Small intestine (tissue), 7 donors: ENCODE measurements around the gene MTCL1. TPM values are rescaled to one million over a fixed set of nuclear protein-coding genes. Genes with fewer than 3 reads are reported as not detected.

Source experiments
- DNase-seq, 2 donors: peaks; one replicate each; pipeline versions ENCODE4 v3.0.0 to v3.0.0-alpha.2; 2013
- FAIRE-seq: peaks from 2 replicates; lab custom pipeline; 2012; peaks lifted over from hg19 to GRCh38; lab: Jason Lieb, UNC
- H3K27ac ChIP-seq, 3 donors: one replicate each; pipeline ENCODE4 v1.5.1; 2013; ENCODE audit warnings: low read length in 2 of 3, mild to moderate bottlenecking in 2 of 3, control low read depth in 1 of 3, inconsistent platforms in 1 of 3, low read depth in 1 of 3, moderate library complexity in 1 of 3
- H3K27me3 ChIP-seq, 3 donors: one replicate each; pipeline ENCODE4 v1.6.1; 2013; ENCODE audit warnings: low read length in 3 of 3, inconsistent platforms in 1 of 3; ENCODE audit not compliant: control insufficient read depth in 3 of 3, insufficient read depth in 3 of 3
- H3K36me3 ChIP-seq, 3 donors: one replicate each; pipeline ENCODE4 v1.6.1; 2013; ENCODE audit warnings: low read length in 3 of 3, inconsistent platforms in 1 of 3, low read depth in 1 of 3, mild to moderate bottlenecking in 1 of 3, moderate library complexity in 1 of 3; ENCODE audit not compliant: control insufficient read depth in 3 of 3, insufficient read depth in 2 of 3
- H3K4me1 ChIP-seq, 3 donors: one replicate each; pipeline ENCODE4 v1.6.1; 2013; ENCODE audit warnings: low read length in 2 of 3, inconsistent platforms in 1 of 3, low read depth in 1 of 3, mild to moderate bottlenecking in 1 of 3, moderate library complexity in 1 of 3; ENCODE audit not compliant: control insufficient read depth in 3 of 3, insufficient read depth in 2 of 3
- H3K4me3 ChIP-seq, 3 donors: one replicate each; pipeline ENCODE4 v1.5.1; 2013; ENCODE audit warnings: low read length in 3 of 3, control low read depth in 1 of 3, inconsistent platforms in 1 of 3, low read depth in 1 of 3, mild to moderate bottlenecking in 1 of 3, moderate library complexity in 1 of 3
- H3K9me3 ChIP-seq, 2 donors: one replicate each; pipeline ENCODE4 v1.6.1; 2013; ENCODE audit warnings: low read depth in 1 of 2, low read length in 1 of 2; ENCODE audit not compliant: control insufficient read depth in 2 of 2, insufficient read depth in 1 of 2
- WGBS, 3 donors: extraction: QIAGEN DNeasy Blood & Tissue Kit; methylation state at CpG; one replicate each; pipeline ENCODE4 v1.1.7; 2013; 5-methylcytosine and 5-hydroxymethylcytosine counted together
- polyA plus RNA-seq, 4 donors: library from polyadenylated mRNA; stranded (reverse) in 3 of 4; unstranded in 1 of 4; fragments of 200-250 nt in 3 of 4; fragments of 120-200 nt in 1 of 4; gene quantifications; one replicate each; pipeline versions ENCODE4 v1.2.1 to v1.2.3, GENCODE V29; 2013
- donor health status: healthy with polysubstance abuse.
- donor health status: control.
- donor health status: control.
- donor health status: Bipolar disorder and iron deficiency.
- donor health status: healthy.

Gene MTCL1
- polyA plus RNA-seq, 4 donors = 2.5 to 12.4 (median 6.0) TPM

DNA sequence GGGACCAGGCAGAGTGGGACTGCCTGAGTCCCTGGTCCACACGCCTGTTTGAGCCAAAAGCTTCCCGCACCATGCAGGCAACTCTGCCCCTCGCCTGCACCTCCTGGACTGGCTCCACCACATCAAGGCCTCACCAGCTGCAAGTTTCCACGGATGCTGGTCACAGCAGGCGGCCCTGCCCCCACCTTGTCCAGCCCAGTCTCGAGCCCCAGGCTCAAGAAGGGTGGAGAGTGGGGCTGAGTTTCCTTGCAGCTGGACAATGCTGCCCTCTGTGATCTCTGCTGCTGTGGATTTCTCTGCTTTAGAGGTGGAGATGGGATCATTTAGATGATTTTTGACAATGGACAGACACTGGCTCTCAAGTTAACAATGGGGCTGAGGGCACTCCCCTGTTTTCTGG lies 74.9 kb downstream of the MTCL1 start:
- Histone ChIP-seq H3K36me3 (peaks cover 0 to 24% (median 0%) of the 10 kb centered on the region in 3 donors), H3K4me3 (no peak overlapping the region), H3K27ac (no peak overlapping the region), H3K27me3 (no peaks in the 10 kb centered on the region), H3K4me1 (no peaks in the 10 kb centered on the region), H3K9me3 (no peaks in the 10 kb centered on the region)
- FAIRE-seq = no peak
- DNase-seq = no peak
- 85 to 89% (median 87%) methylated on average over 6 of the region's 6 CpGs for WGBS, 3 donors

- peaks cover 0 to 2% (median 0%) of the 10 kb centered on the region in 3 donors for H3K4me1 ChIP-seq
- H3K4me3 ChIP-seq = no peak overlapping the region
- WGBS, 3 donors = 83 to 87% (median 84%) methylated on average over 12 of the region's 12 CpGs
- DNase-seq (no peak), FAIRE-seq (no peak)
- no peaks in the 10 kb centered on the region for H3K27me3 ChIP-seq
- H3K9me3 ChIP-seq = no peaks in the 10 kb centered on the region
- peaks cover 0 to 32% (median 0%) of the 10 kb centered on the region in 3 donors for H3K36me3 ChIP-seq
- no peak overlapping the region for H3K27ac ChIP-seq
Measured at GRCh38 chr18:8781671-8782070, 76.3 kb downstream of the MTCL1 start.

GRCh38 chr18:8783335-8783993 lies 78.1 kb downstream of the MTCL1 start:
- 95% methylated on average over 28 of the region's 28 CpGs for WGBS, 3 donors
- Histone ChIP-seq H3K36me3 (peaks cover 0 to 38% (median 0%) of the 10 kb centered on the region in 3 donors), H3K27me3 (no peaks in the 10 kb centered on the region), H3K4me1 (peaks cover 0 to 7% (median 0%) of the 10 kb centered on the region in 3 donors), H3K9me3 (no peaks in the 10 kb centered on the region), H3K27ac (no peak overlapping the region), H3K4me3 (no peak overlapping the region)
- FAIRE-seq (no peak), DNase-seq (no peak)

GRCh38 chr18:8783994-8784530 lies 78.7 kb downstream of the MTCL1 start:
- no peak for DNase-seq
- no peak overlapping the region for H3K4me3 ChIP-seq
- FAIRE-seq = no peak
- H3K9me3 ChIP-seq = no peaks in the 10 kb centered on the region
- H3K4me1 ChIP-seq = peaks cover 0 to 7% (median 0%) of the 10 kb centered on the region in 3 donors
- no peak overlapping the region for H3K27ac ChIP-seq
- no peaks in the 10 kb centered on the region for H3K27me3 ChIP-seq
- peaks cover 0 to 38% (median 0%) of the 10 kb centered on the region in 3 donors for H3K36me3 ChIP-seq
- WGBS, 3 donors = 95 to 97% (median 95%) methylated on average over 35 of the region's 35 CpGs

- Histone ChIP-seq H3K4me3 (no peak overlapping the region), H3K27ac (no peak overlapping the region), H3K36me3 (peaks cover 0 to 34% (median 0%) of the 10 kb centered on the region in 3 donors), H3K27me3 (no peaks in the 10 kb centered on the region), H3K4me1 (peaks cover 0 to 7% (median 0%) of the 10 kb centered on the region in 3 donors), H3K9me3 (no peaks in the 10 kb centered on the region)
- no peak for DNase-seq
- WGBS, 3 donors = 96 to 97% (median 97%) methylated on average over 24 of the region's 24 CpGs
- no peak for FAIRE-seq
Measured at GRCh38 chr18:8785261-8785660, 79.9 kb downstream of the MTCL1 start.

DNA sequence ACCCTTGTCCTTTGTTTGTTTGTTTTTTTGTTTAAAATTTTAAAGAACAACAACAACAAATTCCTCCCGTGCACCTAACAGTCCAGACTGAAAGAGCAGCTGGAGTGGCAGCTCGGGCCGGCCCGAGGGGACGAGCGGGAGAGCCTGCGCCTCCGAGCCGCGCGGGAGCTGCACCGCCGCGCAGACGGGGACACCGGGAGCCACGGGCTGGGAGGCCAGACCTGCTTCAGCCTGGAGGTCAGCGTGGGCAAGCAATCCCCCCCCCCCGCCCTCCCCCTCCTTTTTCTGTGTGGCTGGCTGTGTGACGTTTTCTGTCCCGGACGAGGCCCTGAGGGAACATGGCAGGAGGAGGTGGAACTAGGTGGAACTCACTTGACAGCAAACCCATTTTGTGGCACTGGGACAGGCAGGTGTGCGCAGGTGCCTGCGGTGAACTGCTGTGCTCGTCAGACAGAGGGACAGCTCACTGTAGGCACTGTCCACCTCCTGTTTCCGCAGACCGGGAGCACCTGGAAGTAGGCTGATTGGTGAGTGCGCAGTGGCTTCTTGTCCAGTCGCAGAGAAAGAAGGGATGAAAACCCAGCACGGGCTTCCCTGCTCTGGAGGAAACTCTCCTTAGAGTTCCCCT lies 80.6 kb downstream of the MTCL1 start:
- H3K36me3 ChIP-seq = peaks cover 0 to 33% (median 0%) of the 10 kb centered on the region in 3 donors
- no peak overlapping the region for H3K4me3 ChIP-seq
- H3K9me3 ChIP-seq = no peaks in the 10 kb centered on the region
- no peak overlapping the region for H3K27ac ChIP-seq
- FAIRE-seq = no peak
- peaks cover 0 to 7% (median 0%) of the 10 kb centered on the region in 3 donors for H3K4me1 ChIP-seq
- DNase-seq = no peak
- 91 to 95% (median 93%) methylated on average over 28 to 30 of the region's 30 CpGs for WGBS, 3 donors
- H3K27me3 ChIP-seq = no peaks in the 10 kb centered on the region

DNA sequence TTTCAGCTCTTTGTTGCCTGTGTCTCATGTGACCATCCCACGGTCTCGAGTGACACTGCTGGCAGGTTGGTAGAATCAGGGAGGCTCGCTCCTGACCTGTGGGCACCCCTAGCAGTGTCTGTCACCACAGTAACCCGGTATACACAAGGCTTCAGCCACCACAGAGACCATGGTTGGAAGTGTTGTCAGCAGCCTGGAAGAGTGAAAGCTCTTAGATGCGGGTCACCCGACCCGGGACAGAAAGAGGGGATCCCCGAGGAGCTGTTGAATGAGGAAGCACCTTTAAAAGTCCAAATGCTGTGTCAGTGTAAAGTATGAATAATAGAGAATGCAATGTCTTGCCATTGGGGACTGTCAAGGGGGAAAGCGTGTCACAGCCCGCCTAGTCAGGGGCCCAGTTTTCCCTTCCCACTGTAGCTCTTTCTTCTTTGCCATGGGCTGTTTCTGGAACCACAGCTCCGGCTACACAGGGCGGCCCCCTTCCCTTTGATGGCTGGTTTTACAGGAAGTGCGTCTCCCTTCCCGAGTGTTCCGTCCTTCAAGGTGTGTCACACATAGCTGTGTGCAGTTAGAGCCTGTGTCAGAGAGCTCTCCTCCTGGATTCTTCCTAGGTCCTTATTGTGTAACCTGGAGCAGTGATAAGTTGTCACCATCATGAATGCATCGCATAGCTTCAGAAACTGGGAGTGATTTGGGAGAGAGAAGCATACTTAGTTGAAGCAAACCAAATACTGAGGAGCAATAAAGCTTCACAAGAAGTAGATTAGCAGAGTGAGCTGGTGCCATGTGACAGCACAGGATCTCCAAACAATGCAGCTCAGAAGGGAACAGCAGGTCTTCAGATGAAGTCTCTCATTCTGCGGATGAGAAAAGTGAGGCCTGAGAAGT lies 81.4 kb downstream of the MTCL1 start:
- Histone ChIP-seq H3K27ac (peak overlapping the region in 1 of 3 donors; percentile 9), H3K4me3 (no peak overlapping the region), H3K36me3 (peaks cover 0 to 33% (median 0%) of the 10 kb centered on the region in 3 donors), H3K4me1 (peaks cover 0 to 7% (median 0%) of the 10 kb centered on the region in 3 donors), H3K9me3 (no peaks in the 10 kb centered on the region), H3K27me3 (no peaks in the 10 kb centered on the region)
- 75 to 82% (median 78%) methylated on average over 17 of the region's 17 CpGs for WGBS, 3 donors
- no peak for FAIRE-seq
- DNase-seq = peak in 1 of 2 donors; percentile 76

DNA sequence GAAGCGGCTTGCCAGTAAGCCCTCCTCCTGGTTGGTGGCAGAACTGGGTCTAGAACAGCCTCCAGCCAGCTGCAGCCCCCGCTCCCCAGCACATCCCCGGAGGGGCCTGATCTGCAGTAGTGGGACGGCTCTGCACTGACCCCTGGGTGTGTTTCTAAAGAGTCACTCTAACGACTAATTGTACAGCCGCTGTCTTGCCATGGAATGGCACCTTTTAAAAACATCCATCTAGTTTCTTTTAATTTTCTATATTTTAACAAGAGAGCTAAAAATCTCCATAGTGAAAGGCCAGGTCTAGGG lies 82.0 kb downstream of the MTCL1 start:
- FAIRE-seq (no peak), DNase-seq (no peak)
- H3K36me3 ChIP-seq = peaks cover 0 to 33% (median 0%) of the 10 kb centered on the region in 3 donors

More for the DNA sequence above, 82.0 kb downstream of the MTCL1 start:
- no peaks in the 10 kb centered on the region for H3K27me3 ChIP-seq
- WGBS, 3 donors = 91 to 95% (median 94%) methylated on average over 6 of the region's 6 CpGs
- H3K4me3 ChIP-seq = no peak overlapping the region
- H3K9me3 ChIP-seq = no peaks in the 10 kb centered on the region
- peak overlapping the region in 1 of 3 donors; percentile 9 for H3K27ac ChIP-seq
- peaks cover 0 to 7% (median 0%) of the 10 kb centered on the region in 3 donors for H3K4me1 ChIP-seq
